Measurements from ENCODE around the gene SPTBN4. TPM values are rescaled to one million over a fixed set of nuclear protein-coding genes. Genes with fewer than 3 reads are reported as not detected.
A peak's percentile ranks its signal among the peaks of the same experiment; 100 is the strongest.
"Not testable (repeated sequence)": the region's sequence is repeated elsewhere in the genome, so short reads cannot be mapped to it uniquely, and the experiment has no call there.

Gene SPTBN4
- polyA plus RNA-seq, 1 donor from 2014 or later, result not detected

DNA sequence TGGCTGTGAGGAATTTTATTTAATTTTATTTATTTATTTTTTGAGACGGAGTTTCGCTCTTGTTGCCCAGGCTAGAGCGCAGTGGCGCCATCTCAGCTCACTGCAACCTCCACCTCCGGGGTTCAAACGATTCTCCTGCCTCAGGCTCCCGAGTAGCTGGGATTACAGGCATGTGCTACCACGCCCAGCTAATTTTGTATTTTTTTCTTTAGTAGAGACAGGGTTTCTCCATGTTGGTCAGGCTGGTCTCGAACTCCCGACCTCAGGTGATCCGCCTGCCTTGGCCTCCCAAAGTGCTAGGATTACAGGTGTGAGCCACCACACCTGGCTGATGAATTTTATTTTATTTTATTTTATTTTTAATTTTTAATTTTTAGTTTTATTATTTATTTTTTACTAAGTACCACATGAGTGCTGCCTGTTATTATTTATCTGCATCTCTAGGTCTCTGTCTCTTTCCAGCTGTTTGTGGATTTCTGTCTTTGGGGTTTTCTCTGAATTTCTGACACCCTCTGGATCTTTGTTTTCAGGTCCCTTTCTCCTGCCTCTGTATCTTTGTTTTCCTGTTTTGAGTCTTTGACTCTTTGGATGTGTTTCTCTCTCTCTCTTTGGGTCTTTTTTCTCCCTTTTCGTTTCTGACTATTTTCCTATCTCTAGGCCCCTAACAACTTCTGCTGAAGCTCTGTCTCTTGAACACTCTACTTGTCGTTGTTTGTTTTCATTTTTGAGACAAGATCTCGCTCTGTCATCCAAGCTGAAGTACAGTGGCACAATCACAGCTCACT lies 157.8 kb downstream of the SPTBN4 start:
- not testable (repeated sequence) for H3K4me1 Mint-ChIP-seq, H3K4me3 Mint-ChIP-seq, H3K27me3 Mint-ChIP-seq, H3K9me3 Mint-ChIP-seq, H3K27ac Mint-ChIP-seq, H3K36me3 Mint-ChIP-seq

DNA sequence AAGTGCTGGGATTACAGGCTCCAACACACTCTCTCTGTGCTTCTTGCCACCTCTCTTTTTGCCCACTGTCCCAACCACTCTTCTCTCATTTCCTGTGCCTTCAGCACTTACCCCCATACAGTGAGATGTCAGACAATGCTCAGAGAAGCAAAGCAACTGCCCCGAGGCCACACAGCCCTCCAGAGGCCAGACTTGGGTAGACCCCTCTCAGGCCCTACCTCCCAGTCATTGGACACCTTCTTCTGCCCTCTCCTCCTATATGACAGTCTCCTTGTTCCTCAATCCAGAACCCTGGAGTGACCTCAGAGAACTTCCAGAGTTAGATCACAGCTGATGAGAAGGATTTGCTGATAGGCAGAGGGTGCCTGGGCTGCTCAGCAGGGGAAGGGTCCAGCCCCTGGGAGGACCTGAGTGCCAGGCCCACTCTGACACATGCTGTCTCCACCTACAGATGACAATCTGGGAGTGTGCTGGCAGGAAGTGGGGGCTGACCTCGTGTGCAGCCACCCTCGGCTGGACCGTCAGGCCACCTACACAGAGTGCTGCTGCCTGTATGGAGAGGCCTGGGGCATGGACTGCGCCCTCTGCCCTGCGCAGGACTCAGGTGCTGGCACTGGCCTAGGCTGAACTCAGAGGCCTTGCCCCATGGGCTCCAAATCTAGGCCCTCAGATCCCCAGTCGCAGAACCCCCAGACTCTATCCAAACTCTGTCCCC lies 158.8 kb downstream of the SPTBN4 start:
- Mint-ChIP-seq H3K36me3 (peaks cover 8% of the 10 kb centered on the region), H3K27me3 (no peaks in the 10 kb centered on the region), H3K4me1 (peaks cover 0 to 2% (median 2%) of the 10 kb centered on the region in 3 donors), H3K27ac (peak overlapping the region in 1 of 3 donors; percentile 40), H3K9me3 (no peaks in the 10 kb centered on the region), H3K4me3 (no peak overlapping the region)

Other genes with a start within 250 kb of the SPTBN4 start
- gene TTC9B, start 248.6 kb upstream of the SPTBN4 start, polyA plus RNA-seq, result not detected
- not detected for gene CCNP, start 240.3 kb upstream of the SPTBN4 start, polyA plus RNA-seq
- 28.1 TPM for gene AKT2, start 181.7 kb upstream of the SPTBN4 start, polyA plus RNA-seq
- 8.8 TPM for gene C19orf47, start 118.6 kb upstream of the SPTBN4 start, polyA plus RNA-seq
- 53.5 TPM for gene PLD3, start 118.3 kb upstream of the SPTBN4 start, polyA plus RNA-seq
- gene HIPK4, start 76.8 kb upstream of the SPTBN4 start, polyA plus RNA-seq, result 0.11 TPM
- gene PRX, start 53.6 kb upstream of the SPTBN4 start, polyA plus RNA-seq, result 0.21 TPM
- 13.2 TPM for gene SERTAD1, start 41.0 kb upstream of the SPTBN4 start, polyA plus RNA-seq
- gene SERTAD3, start 22.7 kb upstream of the SPTBN4 start, polyA plus RNA-seq, result 29.2 TPM
- gene BLVRB, start 1.3 kb upstream of the SPTBN4 start, polyA plus RNA-seq, result 35.9 TPM
- gene SHKBP1, start 109.9 kb downstream of the SPTBN4 start, polyA plus RNA-seq, result 210 TPM
- gene LTBP4, start 134.4 kb downstream of the SPTBN4 start, polyA plus RNA-seq, result 22.1 TPM
- gene NUMBL, start 223.7 kb downstream of the SPTBN4 start, polyA plus RNA-seq, result 4.0 TPM
- 24.2 TPM for gene COQ8B, start 249.9 kb downstream of the SPTBN4 start, polyA plus RNA-seq

Measured in IgD-negative memory B cell (primary cell).